LoVo (cell line): Measurements from ENCODE around the gene MYO7B.

Experiments
- DNase-seq: peaks from one replicate; pipeline ENCODE4 v3.0.0-alpha.2; 2016; ENCODE audit warnings: low spot score

MYO7B gene

DNA sequence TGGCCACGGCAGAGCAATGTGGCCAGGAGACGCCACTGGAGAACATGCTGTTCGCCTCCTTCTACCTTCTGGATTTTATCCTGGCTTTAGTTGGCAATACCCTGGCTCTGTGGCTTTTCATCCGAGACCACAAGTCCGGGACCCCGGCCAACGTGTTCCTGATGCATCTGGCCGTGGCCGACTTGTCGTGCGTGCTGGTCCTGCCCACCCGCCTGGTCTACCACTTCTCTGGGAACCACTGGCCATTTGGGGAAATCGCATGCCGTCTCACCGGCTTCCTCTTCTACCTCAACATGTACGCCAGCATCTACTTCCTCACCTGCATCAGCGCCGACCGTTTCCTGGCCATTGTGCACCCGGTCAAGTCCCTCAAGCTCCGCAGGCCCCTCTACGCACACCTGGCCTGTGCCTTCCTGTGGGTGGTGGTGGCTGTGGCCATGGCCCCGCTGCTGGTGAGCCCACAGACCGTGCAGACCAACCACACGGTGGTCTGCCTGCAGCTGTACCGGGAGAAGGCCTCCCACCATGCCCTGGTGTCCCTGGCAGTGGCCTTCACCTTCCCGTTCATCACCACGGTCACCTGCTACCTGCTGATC is 115.4 kb downstream of the MYO7B start:
- DNase-seq: no peak

DNA sequence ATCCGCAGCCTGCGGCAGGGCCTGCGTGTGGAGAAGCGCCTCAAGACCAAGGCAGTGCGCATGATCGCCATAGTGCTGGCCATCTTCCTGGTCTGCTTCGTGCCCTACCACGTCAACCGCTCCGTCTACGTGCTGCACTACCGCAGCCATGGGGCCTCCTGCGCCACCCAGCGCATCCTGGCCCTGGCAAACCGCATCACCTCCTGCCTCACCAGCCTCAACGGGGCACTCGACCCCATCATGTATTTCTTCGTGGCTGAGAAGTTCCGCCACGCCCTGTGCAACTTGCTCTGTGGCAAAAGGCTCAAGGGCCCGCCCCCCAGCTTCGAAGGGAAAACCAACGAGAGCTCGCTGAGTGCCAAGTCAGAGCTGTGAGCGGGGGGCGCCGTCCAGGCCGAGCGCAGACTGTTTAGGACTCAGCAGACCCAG is 115.9 kb downstream of the MYO7B start:
- DNase-seq: no peak

DNA sequence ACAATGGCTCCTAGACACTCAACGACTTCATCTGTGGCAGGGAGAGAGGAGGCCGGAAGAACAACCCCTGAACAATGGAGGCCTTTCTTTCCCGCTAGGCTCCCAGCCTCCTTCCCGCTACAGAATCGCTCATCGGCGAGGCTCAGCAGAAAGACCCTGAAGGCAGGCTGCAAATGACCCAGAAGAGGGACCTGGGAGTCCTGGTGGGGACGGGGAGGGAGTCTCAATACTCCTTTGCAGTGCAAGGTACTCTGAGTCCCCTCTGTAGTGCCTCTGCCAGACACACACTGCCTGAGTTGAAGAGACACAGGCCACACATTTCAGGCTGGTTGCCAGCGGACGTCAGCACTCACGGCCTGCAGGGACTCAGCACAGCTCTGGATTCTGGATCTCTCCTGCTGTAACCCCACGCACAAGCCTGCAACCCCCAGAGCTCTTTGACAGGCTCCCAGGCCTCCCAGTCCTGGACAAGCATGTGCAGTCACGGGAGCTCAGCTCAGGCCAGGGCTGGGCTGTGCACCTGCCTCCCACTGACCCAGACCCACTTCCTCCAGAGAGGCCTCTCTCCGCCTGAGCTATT is 116.6 kb downstream of the MYO7B start:
- no peak for DNase-seq

- no peak for DNase-seq
Measured at GRCh38 chr2:127652786-127653357, 117.4 kb downstream of the MYO7B start.

DNA sequence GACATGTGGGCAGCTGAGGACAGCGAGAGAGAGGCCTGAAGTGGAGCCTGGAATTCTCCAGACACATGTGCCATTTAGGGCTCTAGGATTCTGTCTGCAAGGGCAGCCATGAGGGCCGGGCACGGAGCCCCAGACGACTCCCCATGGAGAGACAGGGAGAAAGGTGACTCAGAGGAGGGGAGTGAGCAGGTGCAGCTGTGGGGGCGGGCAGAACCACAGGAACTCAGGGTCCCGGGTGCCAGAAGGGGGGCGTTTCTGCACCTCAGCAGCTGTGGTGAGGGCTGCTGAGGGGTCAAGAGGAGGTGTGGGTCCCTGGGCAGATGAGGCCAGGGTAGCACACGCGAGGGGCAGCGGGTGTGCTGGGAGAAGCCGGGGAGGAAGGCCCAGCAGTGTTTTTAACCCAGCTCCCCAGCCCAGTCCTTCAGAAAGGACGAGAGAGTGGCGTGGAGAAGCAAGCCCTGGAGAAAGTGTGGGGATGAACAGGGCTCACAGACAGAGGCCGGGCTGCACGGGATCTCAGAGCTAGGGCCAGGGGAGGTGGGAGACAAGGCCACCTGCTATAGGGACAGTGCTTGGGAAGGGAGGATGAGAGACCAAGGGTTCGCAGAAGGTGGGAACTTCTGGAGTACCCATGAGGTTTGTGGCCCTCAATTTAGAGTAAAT is 118.1 kb downstream of the MYO7B start:
- no peak for DNase-seq

DNA sequence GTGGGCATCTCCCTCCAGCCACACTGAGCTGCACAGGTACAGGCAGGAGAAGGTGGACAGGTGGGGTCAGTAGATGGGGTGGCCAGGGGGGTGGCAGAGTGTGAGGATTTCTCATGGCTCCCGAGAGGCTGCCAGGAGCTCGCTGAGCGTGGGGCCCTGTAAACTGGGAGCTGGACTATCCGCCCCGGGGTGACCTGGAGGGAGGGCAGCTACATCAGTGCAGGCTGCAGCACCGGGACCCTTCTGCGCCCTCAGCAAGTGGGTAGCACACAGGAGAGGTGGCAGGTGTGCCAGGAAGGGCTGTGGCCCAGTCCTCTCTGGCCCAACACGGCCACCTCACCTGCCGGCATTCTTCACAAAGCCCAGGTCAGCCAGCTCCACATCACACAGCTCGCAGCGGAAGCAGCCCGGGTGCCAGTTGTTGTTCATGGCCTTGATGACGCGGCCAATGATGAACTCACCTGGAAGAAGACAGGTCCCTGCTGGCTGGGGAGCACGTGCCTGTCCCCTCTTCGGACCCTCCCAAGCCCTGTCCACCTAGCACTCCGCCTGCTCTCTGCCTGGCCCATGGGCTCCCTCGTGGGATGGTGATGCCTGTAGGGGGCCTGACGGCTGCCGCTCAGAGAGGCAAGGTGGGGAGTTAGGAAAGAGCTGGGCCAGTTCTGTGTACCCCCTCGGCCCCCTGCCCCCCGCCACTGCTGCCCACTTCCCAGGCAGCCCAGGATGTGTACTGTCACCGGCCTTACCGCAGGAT is 118.8 kb downstream of the MYO7B start:
- no peak for DNase-seq

DNA sequence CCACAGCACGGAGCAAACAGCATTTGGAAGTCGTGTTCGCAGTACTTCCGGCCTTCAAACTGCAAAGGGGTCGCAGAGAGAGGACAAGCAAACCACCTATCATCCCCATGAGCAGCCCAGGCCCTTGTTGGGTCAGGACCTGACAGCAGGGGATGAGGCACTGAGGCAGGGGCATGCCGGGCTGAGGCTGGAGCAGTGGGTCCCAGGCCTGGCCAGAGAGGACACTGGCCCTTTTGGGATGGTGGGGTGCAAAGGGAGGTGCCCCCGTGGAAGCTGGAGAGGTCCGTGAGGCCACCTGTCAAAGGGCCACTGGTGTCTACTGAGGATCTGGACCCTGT is 119.3 kb downstream of the MYO7B start:
- no peak for DNase-seq

- no peak for DNase-seq
Measured at GRCh38 chr2:127655209-127656073, 120.0 kb downstream of the MYO7B start.

GRCh38 chr2:127656569-127657231 is 121.2 kb downstream of the MYO7B start:
- no peak for DNase-seq

DNA sequence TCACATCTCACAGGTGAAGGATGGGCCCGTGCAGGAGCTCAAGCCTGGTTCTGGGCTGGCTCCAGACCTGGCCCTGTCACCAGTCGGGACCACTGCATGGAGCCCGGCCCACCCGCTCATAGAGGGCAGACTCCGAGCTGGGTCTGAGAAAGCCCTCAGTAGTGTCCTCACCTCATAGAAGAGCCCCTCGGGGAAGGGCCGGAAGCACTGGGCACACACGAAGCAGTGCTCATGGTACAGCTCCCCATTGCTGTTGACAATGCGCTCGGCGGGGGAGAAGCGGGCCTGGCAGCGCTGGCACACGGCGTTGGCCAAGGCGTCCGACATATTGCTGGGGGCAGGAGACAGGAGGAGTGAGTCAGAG is 121.7 kb downstream of the MYO7B start:
- no peak for DNase-seq

DNA sequence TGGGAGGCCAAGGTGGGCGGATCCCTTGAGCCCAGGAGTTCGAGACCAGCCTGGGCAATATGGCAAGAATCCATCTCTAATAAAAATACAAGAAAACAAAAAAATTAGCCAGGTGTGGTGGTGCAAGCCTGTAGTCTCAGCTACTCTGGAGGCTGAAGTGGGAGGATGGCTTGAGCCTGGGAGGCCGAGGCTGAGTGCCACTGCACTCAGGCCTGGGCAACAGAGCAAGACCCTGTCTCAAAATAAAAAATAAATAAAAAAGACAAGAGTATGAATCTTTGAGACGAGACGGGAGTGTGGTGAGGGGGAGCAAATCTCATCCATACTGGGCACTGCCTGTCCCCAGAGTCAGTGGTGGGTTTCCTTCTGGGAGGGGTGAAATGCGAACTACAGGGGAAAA is 122.7 kb downstream of the MYO7B start:
- no peak for DNase-seq

DNA sequence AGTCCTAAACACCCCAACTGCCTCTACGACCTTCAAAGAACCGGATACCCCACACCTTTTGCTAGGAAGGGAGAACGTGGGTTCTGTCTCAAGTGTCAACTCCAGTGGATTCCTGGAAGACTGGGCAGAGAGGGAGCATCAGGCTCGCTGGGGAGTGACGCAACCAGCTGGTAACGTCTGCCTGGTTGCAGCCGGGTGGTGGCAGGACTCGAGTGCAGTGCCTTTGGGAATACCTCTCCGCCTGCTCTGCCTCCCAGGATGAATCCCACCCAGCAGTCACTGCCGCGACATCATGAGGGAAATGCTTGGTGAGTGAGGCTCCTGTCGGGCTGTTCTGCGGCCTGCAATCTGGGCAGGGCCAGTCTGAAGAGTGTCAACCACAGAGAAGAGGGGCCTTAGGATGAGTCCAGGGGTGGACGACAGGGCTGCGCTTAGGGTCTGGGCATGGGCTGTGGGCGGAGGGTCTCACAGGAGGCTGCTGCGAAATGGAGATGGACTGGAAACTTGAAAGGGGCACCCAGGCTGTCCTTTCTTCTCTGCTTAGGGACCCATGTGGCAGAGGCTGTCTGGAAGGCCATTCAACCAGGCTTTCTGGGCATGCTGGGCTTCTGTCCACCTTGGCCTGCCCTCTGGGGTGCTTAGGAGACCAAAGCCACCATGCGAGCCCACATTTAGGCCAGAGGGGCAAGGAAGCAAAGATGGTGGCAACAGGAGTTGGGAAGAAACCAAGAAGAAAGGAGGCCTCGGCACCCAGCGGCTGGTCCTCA is 123.3 kb downstream of the MYO7B start:
- no peak for DNase-seq

GRCh38 chr2:127659408-127660290 is 124.2 kb downstream of the MYO7B start:
- no peak for DNase-seq

DNA sequence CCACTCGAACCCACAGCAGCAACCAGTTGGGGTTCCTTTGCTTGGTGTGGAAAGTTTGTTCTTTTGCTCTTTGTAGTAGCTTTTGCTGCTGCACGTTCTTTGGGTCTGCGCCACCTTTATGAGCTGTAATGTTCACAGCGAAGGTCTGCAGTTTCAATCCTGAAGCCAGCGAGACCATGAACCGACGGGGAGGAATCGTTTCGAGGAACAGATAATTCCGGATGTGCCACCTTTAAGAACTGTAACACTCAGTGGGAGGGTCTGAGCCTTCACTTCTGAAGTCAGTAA is 124.8 kb downstream of the MYO7B start:
- DNase-seq: no peak

DNA sequence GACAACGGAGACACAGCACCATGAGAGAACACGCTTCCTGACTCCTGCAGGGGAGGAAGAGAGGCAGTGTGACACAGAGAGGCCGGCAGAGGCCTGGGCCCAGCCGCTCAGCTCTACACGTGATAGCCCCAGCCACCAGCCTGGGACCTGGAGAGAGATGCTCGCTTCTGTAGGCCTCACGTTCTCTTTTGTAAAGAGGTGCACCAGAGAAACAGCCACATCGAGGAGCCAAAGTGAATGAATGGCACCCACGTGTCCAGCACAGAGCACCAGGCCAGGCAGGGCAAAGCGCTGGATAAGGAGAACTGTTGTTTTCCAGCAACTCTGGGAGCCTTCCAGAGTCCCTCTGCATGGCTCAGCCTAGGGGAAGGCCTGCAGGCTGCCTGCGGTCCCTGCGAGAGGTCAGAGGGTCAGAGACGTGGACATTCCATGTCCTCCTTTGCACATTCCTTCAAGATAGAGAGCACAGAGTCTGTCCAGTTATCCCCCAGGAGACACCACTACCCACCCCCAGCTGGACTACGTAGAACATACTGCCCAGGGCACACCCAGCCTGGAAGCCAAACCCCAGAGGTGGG is 125.7 kb downstream of the MYO7B start:
- no peak for DNase-seq

DNA sequence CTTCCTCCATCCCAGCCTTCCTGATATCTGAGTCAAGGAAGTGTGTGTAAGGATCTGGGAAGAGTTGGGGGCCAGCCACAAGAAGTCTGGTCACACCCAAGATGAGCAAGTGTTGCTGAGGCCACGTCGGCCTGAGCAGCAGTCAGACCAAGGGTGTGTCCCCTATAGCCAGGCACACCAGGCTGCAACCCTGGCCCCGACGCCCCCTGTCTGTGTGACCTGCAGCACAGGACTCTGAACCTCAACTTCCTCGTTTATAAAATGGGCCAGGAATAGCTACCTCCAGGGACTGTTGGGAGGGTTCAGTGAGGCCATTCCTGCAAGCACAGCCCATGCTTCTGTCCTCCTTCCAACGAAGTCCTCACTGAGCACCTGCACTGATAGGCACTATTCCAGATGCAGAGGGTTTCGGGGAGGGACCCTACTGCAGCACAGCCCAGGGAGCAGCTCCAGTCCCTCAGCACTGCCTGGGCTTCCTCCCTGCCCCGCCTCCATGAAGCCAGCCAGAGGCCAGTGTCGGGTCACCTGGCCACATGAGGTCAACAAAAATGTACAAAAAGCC is 126.5 kb downstream of the MYO7B start:
- DNase-seq: no peak

DNA sequence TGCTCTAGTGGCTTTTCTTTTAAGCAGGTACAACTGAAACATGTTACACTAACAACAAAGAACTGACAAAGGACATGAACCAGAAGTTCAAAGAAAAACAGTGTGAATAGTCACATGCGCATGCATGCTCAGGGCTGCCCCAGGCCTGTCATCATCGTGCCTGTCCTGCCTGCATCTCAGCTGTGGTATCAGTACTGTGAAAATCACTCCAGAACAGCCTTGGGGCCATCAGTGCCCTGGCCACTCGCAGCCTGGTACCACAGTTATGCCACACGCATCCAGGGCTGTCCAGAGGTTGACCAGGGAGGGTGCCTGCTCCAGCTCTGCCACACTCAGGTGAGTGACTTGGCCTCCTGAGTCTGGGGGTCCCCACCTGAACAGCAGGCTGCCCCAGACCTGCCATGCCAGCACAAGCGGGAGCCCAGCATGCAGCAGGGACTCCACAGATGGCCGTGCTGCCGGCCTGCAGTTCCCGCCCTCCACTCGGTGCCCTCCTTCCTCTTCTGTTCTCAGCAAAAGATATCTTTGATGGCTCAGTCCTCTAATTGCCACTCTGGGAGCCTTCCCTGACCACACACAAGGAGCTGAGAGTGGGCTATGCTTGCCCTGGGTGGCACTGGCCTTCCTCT is 127.6 kb downstream of the MYO7B start:
- no peak for DNase-seq

DNA sequence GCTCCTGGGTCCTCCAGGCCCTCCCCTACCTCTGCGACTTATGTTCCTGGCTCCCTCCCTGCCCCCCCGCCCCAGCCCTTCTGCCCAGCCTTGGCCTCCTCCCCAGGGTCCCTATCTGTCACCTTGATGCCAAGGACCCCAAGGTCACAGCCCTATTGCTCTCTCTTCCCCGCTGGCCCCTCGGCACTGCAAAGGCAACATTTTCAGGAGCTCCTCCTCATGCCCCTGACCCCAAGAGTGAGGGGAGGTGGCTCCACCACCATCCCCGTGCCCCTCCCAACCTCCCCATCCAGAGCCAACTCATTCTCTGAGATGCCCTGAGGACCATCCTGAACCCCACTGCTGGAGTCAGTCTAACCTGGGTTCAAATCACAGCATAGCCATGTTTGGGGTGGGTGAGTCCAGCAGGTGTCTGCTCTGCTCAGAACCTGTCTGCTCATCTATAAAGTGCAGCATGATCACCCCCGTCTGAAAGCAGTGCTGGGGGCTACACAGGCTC is 128.1 kb downstream of the MYO7B start:
- no peak for DNase-seq
